GM23338 (cell line): ENCODE results near the gene RNF130. TPM values are rescaled to one million over a fixed set of nuclear protein-coding genes. Genes with fewer than 3 reads are reported as not detected.

Source experiments
- ATAC-seq: fragments of 200-7000 bp; cut with Tn5 transposase; 3 replicates; pipeline ENCODE4 v1.9.1; 2020
- DNase-seq: peaks from one replicate; pipeline ENCODE4 v3.0.0-alpha.2; 2015; ENCODE audit warnings: low spot score
- H2AFZ ChIP-seq: fragments of 200-600 bp; sonication (generic); 2 replicates; pipeline ENCODE4 v1.8.0; 2016; ENCODE audit warnings: antibody characterized with exemption, mild to moderate bottlenecking, moderate library complexity
- H3F3A ChIP-seq: fragments of 200-600 bp; sonication (generic); replicated peaks from 2 replicates; pipeline ENCODE4 v1.8.0; 2017; ENCODE audit warnings: antibody characterized with exemption, mixed run types, low read depth
- H3K27ac ChIP-seq: fragments of 200-600 bp; sonication (generic); 2 replicates; pipeline ENCODE4 v1.6.1; 2016; ENCODE audit warnings: low read depth
- H3K27me3 ChIP-seq: fragments of 200-600 bp; sonication (generic); 2 replicates; pipeline ENCODE4 v1.8.0; 2016; ENCODE audit warnings: mild to moderate bottlenecking, mixed run types, moderate library complexity; ENCODE audit not compliant: insufficient read depth
- H3K36me3 ChIP-seq: fragments of 200-600 bp; sonication (generic); 2 replicates; pipeline ENCODE4 v1.8.0; 2016; ENCODE audit warnings: mild to moderate bottlenecking; ENCODE audit not compliant: insufficient read depth
- H3K4me1 ChIP-seq: fragments of 200-600 bp; sonication (generic); 2 replicates; pipeline ENCODE4 v1.8.0; 2016; ENCODE audit warnings: mild to moderate bottlenecking, moderate library complexity; ENCODE audit not compliant: insufficient read depth
- H3K4me2 ChIP-seq: fragments of 200-600 bp; sonication (generic); 2 replicates; pipeline ENCODE4 v1.7.1; 2017; ENCODE audit warnings: mixed run types
- H3K4me3 ChIP-seq: fragments of 200-600 bp; sonication (generic); 2 replicates; pipeline ENCODE4 v1.6.1; 2016; ENCODE audit warnings: mixed run types
- H3K79me2 ChIP-seq: fragments of 200-600 bp; sonication (generic); replicated peaks from 2 replicates; pipeline ENCODE4 v1.8.0; 2017; ENCODE audit warnings: mild to moderate bottlenecking; ENCODE audit not compliant: insufficient read depth
- H3K9me2 ChIP-seq: fragments of 200-600 bp; sonication (generic); 2 replicates; pipeline ENCODE4 v1.8.0; 2017; ENCODE audit not compliant: insufficient read depth
- H4K20me1 ChIP-seq: fragments of 200-600 bp; sonication (generic); replicated peaks from 2 replicates; pipeline ENCODE4 v1.8.0; 2017; ENCODE audit warnings: mild to moderate bottlenecking; ENCODE audit not compliant: insufficient read depth
- H3K27ac Mint-ChIP-seq: 2 replicates; pipeline ENCODE4 v1.8.0; 2020; ENCODE audit warnings: inconsistent platforms, mild to moderate bottlenecking, moderate library complexity, mixed read lengths
- H3K27me3 Mint-ChIP-seq: 3 replicates; pipeline ENCODE4 v1.8.0; 2022; ENCODE audit warnings: low read depth, mild to moderate bottlenecking, moderate library complexity, mixed read lengths, inconsistent platforms; ENCODE audit not compliant: insufficient read depth, poor library complexity
- H3K36me3 Mint-ChIP-seq: 3 replicates; pipeline ENCODE4 v1.8.0; 2021; ENCODE audit warnings: low read depth, mild to moderate bottlenecking, inconsistent platforms, moderate library complexity, mixed read lengths
- H3K4me1 Mint-ChIP-seq: 3 replicates; pipeline ENCODE4 v1.8.0; 2020; ENCODE audit warnings: mild to moderate bottlenecking, inconsistent platforms, mixed read lengths
- H3K4me3 Mint-ChIP-seq: 3 replicates; pipeline ENCODE4 v1.8.0; 2021; ENCODE audit warnings: moderate library complexity, mild to moderate bottlenecking, inconsistent platforms, mixed read lengths
- H3K9me3 Mint-ChIP-seq: 3 replicates; pipeline ENCODE4 v1.8.0; 2020; ENCODE audit warnings: moderate library complexity, mild to moderate bottlenecking, inconsistent platforms, mixed read lengths
- CREB1 ChIP-seq: fragments of 250-450 bp; sonication (Bioruptor Pico); IDR thresholded peaks from 2 replicates; pipeline ENCODE4 v1.5.0; 2020; ENCODE audit warnings: low read depth, mild to moderate bottlenecking, moderate library complexity
- EZH2 ChIP-seq: fragments of 200-600 bp; sonication (generic); IDR thresholded peaks from one replicate; pipeline ENCODE4 v1.8.0; 2017; ENCODE audit warnings: antibody characterized with exemption, mild to moderate bottlenecking, low read depth; ENCODE audit not compliant: unreplicated experiment
- EZH2phosphoT487 ChIP-seq: fragments of 200-600 bp; sonication (generic); IDR thresholded peaks from one replicate; pipeline ENCODE4 v1.8.1; 2018; ENCODE audit warnings: antibody characterized with exemption; ENCODE audit not compliant: unreplicated experiment
- JUNB ChIP-seq: IDR thresholded peaks from one replicate; pipeline ENCODE4 v1.6.1; 2016; ENCODE audit warnings: antibody characterized with exemption; ENCODE audit not compliant: unreplicated experiment
- NANOG ChIP-seq: IDR thresholded peaks from 2 replicates; pipeline ENCODE4 v1.6.1; 2016; ENCODE audit warnings: antibody characterized with exemption, borderline replicate concordance
- POLR2AphosphoS5 ChIP-seq: IDR thresholded peaks from 2 replicates; pipeline ENCODE4 v1.6.1; 2016; ENCODE audit warnings: antibody characterized with exemption, low read depth
- STAT1 ChIP-seq: IDR thresholded peaks from one replicate; pipeline ENCODE4 v1.6.1; 2016; ENCODE audit warnings: antibody characterized with exemption; ENCODE audit not compliant: unreplicated experiment
- ZNF114 ChIP-seq: fragments of 250-450 bp; sonication (Bioruptor Pico); IDR thresholded peaks from 2 replicates; pipeline ENCODE4 v1.5.0; 2020; ENCODE audit warnings: mild to moderate bottlenecking, moderate library complexity
- ZNF331 ChIP-seq: fragments of 250-450 bp; sonication (Bioruptor Pico); IDR thresholded peaks from 2 replicates; pipeline ENCODE4 v1.5.0; 2020; ENCODE audit warnings: low read depth, mild to moderate bottlenecking, moderate library complexity
- polyA plus RNA-seq: library from polyadenylated mRNA; unstranded; fragments of >200 nt; fragmentation: Nextera tagmentation; extraction: Ambion mirVana; gene quantifications from 2 replicates; pipeline ENCODE4 v1.2.1, GENCODE V29; 2016
- total RNA-seq: library from RNA; depleted of rRNA; stranded (reverse); fragments of >200 nt; shearing (Covaris generic); gene quantifications from 2 replicates; pipeline ENCODE4 v1.2.3, GENCODE V29; 2014
- TF ChIP-seq, protein P1 (sequence below), 2 experiments: fragments of 200-600 bp in 1 of 2; sonication (generic) in 1 of 2; conservative IDR thresholded peaks; 2 replicates each; pipeline versions ENCODE4 v1.5.1 to v1.6.1; 2016 to 2017; ENCODE audit warnings: antibody characterized with exemption in 2 of 2, low read depth in 2 of 2, mild to moderate bottlenecking in 2 of 2, moderate library complexity in 1 of 2
- TF ChIP-seq, protein P2 (sequence below): fragments of 250-450 bp; sonication (Bioruptor Pico); IDR thresholded peaks from 2 replicates; pipeline ENCODE4 v1.5.0; 2020; ENCODE audit warnings: mild to moderate bottlenecking, moderate library complexity
- TF ChIP-seq, protein P3 (sequence below): IDR thresholded peaks from 2 replicates; pipeline ENCODE4 v1.6.1; 2016; ENCODE audit warnings: antibody characterized with exemption
- TF ChIP-seq, protein P4 (sequence below): IDR thresholded peaks from one replicate; pipeline ENCODE4 v1.6.1; 2018; ENCODE audit warnings: antibody characterized with exemption; ENCODE audit not compliant: unreplicated experiment

The RNF130 gene
- total and polyA plus RNA-seq, 2 experiments from 2014 or later: 60.1 to 97.3 TPM

DNA sequence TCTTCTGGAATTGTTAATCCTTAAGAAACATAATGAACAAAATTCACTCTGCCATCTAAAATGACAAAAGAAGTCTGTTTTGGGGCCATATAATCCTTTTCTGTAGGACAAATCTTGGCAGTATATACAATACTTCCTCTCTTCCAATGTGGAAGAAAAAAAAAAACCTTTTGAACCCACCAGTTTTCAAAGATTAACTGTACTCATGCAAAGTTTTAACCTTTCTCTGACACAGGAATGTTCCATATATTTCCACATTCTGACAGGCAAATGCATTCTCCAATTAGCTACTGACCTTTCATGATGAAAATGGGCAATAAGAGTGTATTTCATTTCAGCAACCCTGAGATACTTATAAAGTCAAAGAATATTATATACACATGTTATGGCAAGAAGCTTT is 65.4 kb downstream of the RNF130 start:
- DNase-seq: no peak
- Histone ChIP-seq H2AFZ (no peak overlapping the region), H3K36me3 (no peaks in the 10 kb centered on the region), H3K79me2 (peaks cover 44% of the 10 kb centered on the region), H3K27ac (no peak overlapping the region), H4K20me1 (peaks cover 4% of the 10 kb centered on the region; the same call in 1 of the 2 replicates), H3K27me3 (no peaks in the 10 kb centered on the region), H3K4me2 (no peak overlapping the region), H3K9me2 (no peaks in the 10 kb centered on the region), H3K4me3 (no peak overlapping the region), H3F3A (no peaks in the 10 kb centered on the region; the same call in 1 of the 2 replicates), H3K4me1 (peaks cover 13% of the 10 kb centered on the region)
- no peaks in the 10 kb centered on the region for H3K9me3 Mint-ChIP-seq
- peaks cover 5% of the 10 kb centered on the region; the same call in 1 of the 3 replicates for H3K36me3 Mint-ChIP-seq
- peaks cover 12% of the 10 kb centered on the region for H3K4me1 Mint-ChIP-seq
- no peaks in the 10 kb centered on the region for H3K27me3 Mint-ChIP-seq
- no peak overlapping the region for H3K27ac Mint-ChIP-seq
- TF ChIP-seq ZNF331 (CRISPR knock-in tag): no peak
- TF ChIP-seq NANOG: no peak
- no peak for TF ChIP-seq ZNF114
- TF ChIP-seq, protein P1, sequence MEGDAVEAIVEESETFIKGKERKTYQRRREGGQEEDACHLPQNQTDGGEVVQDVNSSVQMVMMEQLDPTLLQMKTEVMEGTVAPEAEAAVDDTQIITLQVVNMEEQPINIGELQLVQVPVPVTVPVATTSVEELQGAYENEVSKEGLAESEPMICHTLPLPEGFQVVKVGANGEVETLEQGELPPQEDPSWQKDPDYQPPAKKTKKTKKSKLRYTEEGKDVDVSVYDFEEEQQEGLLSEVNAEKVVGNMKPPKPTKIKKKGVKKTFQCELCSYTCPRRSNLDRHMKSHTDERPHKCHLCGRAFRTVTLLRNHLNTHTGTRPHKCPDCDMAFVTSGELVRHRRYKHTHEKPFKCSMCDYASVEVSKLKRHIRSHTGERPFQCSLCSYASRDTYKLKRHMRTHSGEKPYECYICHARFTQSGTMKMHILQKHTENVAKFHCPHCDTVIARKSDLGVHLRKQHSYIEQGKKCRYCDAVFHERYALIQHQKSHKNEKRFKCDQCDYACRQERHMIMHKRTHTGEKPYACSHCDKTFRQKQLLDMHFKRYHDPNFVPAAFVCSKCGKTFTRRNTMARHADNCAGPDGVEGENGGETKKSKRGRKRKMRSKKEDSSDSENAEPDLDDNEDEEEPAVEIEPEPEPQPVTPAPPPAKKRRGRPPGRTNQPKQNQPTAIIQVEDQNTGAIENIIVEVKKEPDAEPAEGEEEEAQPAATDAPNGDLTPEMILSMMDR (conservative IDR thresholded peaks at IDR 0.05; ENCODE audit: low read depth in 2 of 2): no peak
- TF ChIP-seq EZH2: no peak
- TF ChIP-seq, protein P2, sequence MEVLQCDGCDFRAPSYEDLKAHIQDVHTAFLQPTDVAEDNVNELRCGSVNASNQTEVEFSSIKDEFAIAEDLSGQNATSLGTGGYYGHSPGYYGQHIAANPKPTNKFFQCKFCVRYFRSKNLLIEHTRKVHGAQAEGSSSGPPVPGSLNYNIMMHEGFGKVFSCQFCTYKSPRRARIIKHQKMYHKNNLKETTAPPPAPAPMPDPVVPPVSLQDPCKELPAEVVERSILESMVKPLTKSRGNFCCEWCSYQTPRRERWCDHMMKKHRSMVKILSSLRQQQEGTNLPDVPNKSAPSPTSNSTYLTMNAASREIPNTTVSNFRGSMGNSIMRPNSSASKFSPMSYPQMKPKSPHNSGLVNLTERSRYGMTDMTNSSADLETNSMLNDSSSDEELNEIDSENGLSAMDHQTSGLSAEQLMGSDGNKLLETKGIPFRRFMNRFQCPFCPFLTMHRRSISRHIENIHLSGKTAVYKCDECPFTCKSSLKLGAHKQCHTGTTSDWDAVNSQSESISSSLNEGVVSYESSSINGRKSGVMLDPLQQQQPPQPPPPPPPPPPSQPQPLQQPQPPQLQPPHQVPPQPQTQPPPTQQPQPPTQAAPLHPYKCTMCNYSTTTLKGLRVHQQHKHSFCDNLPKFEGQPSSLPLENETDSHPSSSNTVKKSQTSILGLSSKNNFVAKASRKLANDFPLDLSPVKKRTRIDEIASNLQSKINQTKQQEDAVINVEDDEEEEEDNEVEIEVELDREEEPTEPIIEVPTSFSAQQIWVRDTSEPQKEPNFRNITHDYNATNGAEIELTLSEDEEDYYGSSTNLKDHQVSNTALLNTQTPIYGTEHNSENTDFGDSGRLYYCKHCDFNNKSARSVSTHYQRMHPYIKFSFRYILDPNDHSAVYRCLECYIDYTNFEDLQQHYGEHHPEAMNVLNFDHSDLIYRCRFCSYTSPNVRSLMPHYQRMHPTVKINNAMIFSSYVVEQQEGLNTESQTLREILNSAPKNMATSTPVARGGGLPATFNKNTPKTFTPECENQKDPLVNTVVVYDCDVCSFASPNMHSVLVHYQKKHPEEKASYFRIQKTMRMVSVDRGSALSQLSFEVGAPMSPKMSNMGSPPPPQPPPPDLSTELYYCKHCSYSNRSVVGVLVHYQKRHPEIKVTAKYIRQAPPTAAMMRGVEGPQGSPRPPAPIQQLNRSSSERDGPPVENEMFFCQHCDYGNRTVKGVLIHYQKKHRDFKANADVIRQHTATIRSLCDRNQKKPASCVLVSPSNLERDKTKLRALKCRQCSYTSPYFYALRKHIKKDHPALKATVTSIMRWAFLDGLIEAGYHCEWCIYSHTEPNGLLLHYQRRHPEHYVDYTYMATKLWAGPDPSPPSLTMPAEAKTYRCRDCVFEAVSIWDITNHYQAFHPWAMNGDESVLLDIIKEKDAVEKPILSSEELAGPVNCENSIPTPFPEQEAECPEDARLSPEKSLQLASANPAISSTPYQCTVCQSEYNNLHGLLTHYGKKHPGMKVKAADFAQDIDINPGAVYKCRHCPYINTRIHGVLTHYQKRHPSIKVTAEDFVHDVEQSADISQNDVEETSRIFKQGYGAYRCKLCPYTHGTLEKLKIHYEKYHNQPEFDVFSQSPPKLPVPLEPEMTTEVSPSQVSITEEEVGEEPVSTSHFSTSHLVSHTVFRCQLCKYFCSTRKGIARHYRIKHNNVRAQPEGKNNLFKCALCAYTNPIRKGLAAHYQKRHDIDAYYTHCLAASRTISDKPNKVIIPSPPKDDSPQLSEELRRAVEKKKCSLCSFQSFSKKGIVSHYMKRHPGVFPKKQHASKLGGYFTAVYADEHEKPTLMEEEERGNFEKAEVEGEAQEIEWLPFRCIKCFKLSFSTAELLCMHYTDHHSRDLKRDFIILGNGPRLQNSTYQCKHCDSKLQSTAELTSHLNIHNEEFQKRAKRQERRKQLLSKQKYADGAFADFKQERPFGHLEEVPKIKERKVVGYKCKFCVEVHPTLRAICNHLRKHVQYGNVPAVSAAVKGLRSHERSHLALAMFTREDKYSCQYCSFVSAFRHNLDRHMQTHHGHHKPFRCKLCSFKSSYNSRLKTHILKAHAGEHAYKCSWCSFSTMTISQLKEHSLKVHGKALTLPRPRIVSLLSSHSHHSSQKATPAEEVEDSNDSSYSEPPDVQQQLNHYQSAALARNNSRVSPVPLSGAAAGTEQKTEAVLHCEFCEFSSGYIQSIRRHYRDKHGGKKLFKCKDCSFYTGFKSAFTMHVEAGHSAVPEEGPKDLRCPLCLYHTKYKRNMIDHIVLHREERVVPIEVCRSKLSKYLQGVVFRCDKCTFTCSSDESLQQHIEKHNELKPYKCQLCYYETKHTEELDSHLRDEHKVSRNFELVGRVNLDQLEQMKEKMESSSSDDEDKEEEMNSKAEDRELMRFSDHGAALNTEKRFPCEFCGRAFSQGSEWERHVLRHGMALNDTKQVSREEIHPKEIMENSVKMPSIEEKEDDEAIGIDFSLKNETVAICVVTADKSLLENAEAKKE (CRISPR knock-in tag): no peak
- TF ChIP-seq JUNB: no peak
- TF ChIP-seq POLR2AphosphoS5: no peak
- TF ChIP-seq, protein P3, sequence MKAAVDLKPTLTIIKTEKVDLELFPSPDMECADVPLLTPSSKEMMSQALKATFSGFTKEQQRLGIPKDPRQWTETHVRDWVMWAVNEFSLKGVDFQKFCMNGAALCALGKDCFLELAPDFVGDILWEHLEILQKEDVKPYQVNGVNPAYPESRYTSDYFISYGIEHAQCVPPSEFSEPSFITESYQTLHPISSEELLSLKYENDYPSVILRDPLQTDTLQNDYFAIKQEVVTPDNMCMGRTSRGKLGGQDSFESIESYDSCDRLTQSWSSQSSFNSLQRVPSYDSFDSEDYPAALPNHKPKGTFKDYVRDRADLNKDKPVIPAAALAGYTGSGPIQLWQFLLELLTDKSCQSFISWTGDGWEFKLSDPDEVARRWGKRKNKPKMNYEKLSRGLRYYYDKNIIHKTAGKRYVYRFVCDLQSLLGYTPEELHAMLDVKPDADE: no peak
- TF ChIP-seq CREB1 (CRISPR knock-in tag): no peak
- TF ChIP-seq STAT1: no peak
- TF ChIP-seq, protein P4, sequence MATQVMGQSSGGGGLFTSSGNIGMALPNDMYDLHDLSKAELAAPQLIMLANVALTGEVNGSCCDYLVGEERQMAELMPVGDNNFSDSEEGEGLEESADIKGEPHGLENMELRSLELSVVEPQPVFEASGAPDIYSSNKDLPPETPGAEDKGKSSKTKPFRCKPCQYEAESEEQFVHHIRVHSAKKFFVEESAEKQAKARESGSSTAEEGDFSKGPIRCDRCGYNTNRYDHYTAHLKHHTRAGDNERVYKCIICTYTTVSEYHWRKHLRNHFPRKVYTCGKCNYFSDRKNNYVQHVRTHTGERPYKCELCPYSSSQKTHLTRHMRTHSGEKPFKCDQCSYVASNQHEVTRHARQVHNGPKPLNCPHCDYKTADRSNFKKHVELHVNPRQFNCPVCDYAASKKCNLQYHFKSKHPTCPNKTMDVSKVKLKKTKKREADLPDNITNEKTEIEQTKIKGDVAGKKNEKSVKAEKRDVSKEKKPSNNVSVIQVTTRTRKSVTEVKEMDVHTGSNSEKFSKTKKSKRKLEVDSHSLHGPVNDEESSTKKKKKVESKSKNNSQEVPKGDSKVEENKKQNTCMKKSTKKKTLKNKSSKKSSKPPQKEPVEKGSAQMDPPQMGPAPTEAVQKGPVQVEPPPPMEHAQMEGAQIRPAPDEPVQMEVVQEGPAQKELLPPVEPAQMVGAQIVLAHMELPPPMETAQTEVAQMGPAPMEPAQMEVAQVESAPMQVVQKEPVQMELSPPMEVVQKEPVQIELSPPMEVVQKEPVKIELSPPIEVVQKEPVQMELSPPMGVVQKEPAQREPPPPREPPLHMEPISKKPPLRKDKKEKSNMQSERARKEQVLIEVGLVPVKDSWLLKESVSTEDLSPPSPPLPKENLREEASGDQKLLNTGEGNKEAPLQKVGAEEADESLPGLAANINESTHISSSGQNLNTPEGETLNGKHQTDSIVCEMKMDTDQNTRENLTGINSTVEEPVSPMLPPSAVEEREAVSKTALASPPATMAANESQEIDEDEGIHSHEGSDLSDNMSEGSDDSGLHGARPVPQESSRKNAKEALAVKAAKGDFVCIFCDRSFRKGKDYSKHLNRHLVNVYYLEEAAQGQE: no peak
- TF ChIP-seq EZH2phosphoT487: no peak
- no peak overlapping the region for H3K4me3 Mint-ChIP-seq
- ATAC-seq: no peak
